ENCODE measurements around the gene MSRB1. TPM values are rescaled to one million over a fixed set of nuclear protein-coding genes. Genes with fewer than 3 reads are reported as not detected.

The MSRB1 gene
- total and polyA plus RNA-seq, 2 of the 13 experiments (the other 11 are each of a cell fraction or from before 2014, with no cell fraction given), result 32.1 to 75.4 TPM

GRCh38 chr16:1959269-1960039 lies 16.5 kb upstream of the MSRB1 start, which contains the start of gene NDUFB10:
TSS of gene NDUFB10 (plus strand) at chr16:1959538. CDS start at chr16:1959625, 87 bp downstream.
- FAIRE-seq (no peak), DNase-seq (ENCODE audit: low spot score) (peak; percentile 80), ATAC-seq (peak; percentile 74)
- H3K27me3 ChIP-seq (ENCODE audit: control insufficient read depth in 1 of 2, insufficient read depth in 2 of 2, low read length in 2 of 2), result peaks cover 0 to 5% of the 10 kb centered on the region in 2 experiments; a peak in 3 of 5 replicates
- H3K4me3 ChIP-seq (replicated peaks in 1 of 3; ENCODE audit: insufficient read depth in 1 of 3, low read depth in 2 of 3, low read length in 3 of 3), result peak within 1 kb of the TSS; percentile 81 to 98 (median 94)
- ChIA-PET CTCF (ENCODE audit: low intra/inter-chr PET ratio, low total read pairs) (no interaction called here), POLR2A (interaction anchor here (3.0 to 7.4 kb wide), 2 partner anchors 12 to 18 kb away, joined by 26 to 139 read pairs; partner anchors contain the start of genes MSRB1 and TBL3)
- intact Hi-C loops (cut with micrococcal nuclease; ENCODE audit: unreplicated experiment), result loop anchor here (2.0 kb wide), 1 partner anchor 19 kb away; no protein-coding TSS in a partner anchor
- peak within 1 kb of the TSS; percentile 65 for H2AFZ ChIP-seq (ENCODE audit: low read length)
- peaks cover 34% of the 10 kb centered on the region for H4K20me1 ChIP-seq (ENCODE audit: insufficient read depth, low read length)
- peaks cover 30% of the 10 kb centered on the region for H3K79me2 ChIP-seq (ENCODE audit: insufficient read depth, low read length)
- peak within 1 kb of the TSS; percentile 98 for H3K4me2 ChIP-seq (ENCODE audit: low read depth, low read length)
- H3K36me3 ChIP-seq (replicated peaks in 1 of 2; ENCODE audit: control insufficient read depth in 1 of 2, insufficient read depth in 2 of 2, low read length in 2 of 2), result peaks cover 3 to 19% of the 10 kb centered on the region in 2 experiments; a peak in 3 of 5 replicates
- H3K4me1 ChIP-seq (ENCODE audit: insufficient read depth, low read length), result peaks cover 51% of the 10 kb centered on the region
- H3K9ac ChIP-seq (ENCODE audit: insufficient read depth, low read depth, low read length), result peak within 1 kb of the TSS; percentile 94
- under 1% methylated on average over 43 of the region's 79 CpGs for WGBS (ENCODE audit: low lambda C conversion rate)
- in situ Hi-C loops (cut with HindIII; ENCODE audit: extremely low pct_ligation_motif_present, low pct_unique_long_range_greater_than_20kb), result no loop called here
- no peaks in the 10 kb centered on the region for H3K9me3 ChIP-seq (ENCODE audit: low read length)
- H3K27ac ChIP-seq (ENCODE audit: extremely low read length, insufficient read depth, low read length), result peak within 1 kb of the TSS; percentile 80
- no TSS peak for BruUV-seq (replicated peaks)
- TF ChIP-seq TBX2 (CRISPR knock-in tag; IDR thresholded peaks at IDR 0.05; ENCODE audit: borderline replicate concordance) (peak; percentile 78), ZBTB7B (CRISPR knock-in tag; IDR thresholded peaks at IDR 0.05) (peak; percentile 22; the same call in 1 of the 2 replicates), RBFOX2 (IDR thresholded peaks at IDR 0.05; ENCODE audit: low read depth, low read length) (peak; percentile 97), HMGXB3 (CRISPR knock-in tag; IDR thresholded peaks at IDR 0.05; ENCODE audit: borderline replicate concordance) (peak; percentile 81), BRCA1 (CRISPR knock-in tag; IDR thresholded peaks at IDR 0.05) (no peak), ZSCAN25 (CRISPR knock-in tag; IDR thresholded peaks at IDR 0.05) (peak; percentile 87), ZNF724P (CRISPR knock-in tag; IDR thresholded peaks at IDR 0.05; ENCODE audit: borderline replicate concordance) (peak; percentile 25; the same call in 1 of the 2 replicates), TSC22D2 (CRISPR knock-in tag; IDR thresholded peaks at IDR 0.05; ENCODE audit: borderline replicate concordance) (peak; percentile 76; the same call in 1 of the 2 replicates), ZBTB38 (CRISPR knock-in tag; IDR thresholded peaks at IDR 0.05) (peak; percentile 85), KLF12 (CRISPR knock-in tag; IDR thresholded peaks at IDR 0.05; ENCODE audit: borderline replicate concordance) (peak; percentile 87; the same call in 1 of the 2 replicates), STAT6 (CRISPR knock-in tag; IDR thresholded peaks at IDR 0.05; ENCODE audit: borderline replicate concordance) (peak; percentile 58; the same call in 1 of the 2 replicates), ETV5 (CRISPR knock-in tag; IDR thresholded peaks at IDR 0.05; ENCODE audit: borderline replicate concordance) (peak; percentile 56; the same call in 1 of the 2 replicates), ZNF496 (CRISPR knock-in tag; IDR thresholded peaks at IDR 0.05; ENCODE audit: insufficient replicate concordance) (no peak), IKZF5 (CRISPR knock-in tag; IDR thresholded peaks at IDR 0.05) (peak; percentile 70; the same call in 1 of the 2 replicates)

All from HepG2 (cell line).